ENCODE measurements around the gene PPP1R12C. TPM values are rescaled to one million over a fixed set of nuclear protein-coding genes. Genes with fewer than 3 reads are reported as not detected.

PPP1R12C gene
- total RNA-seq, 3 donors from 2014 or later = 68.3 to 148 (median 91.7) TPM

GRCh38 chr19:55085923-55086715 lies 31.3 kb downstream of the PPP1R12C start:
- peak overlapping the region; percentile 34 to 67 (median 45) for H3K4me3 ChIP-seq
- no peak for DNase-seq (ENCODE audit: low spot score in 2 of 2)
- H3K9me3 ChIP-seq = no peaks in the 10 kb centered on the region
- intact Hi-C loops (cut with DNase I; ENCODE audit: low total_unique reads) = no loop called here
- H3K36me3 ChIP-seq = peaks cover 1% of the 10 kb centered on the region
- H3K27me3 ChIP-seq = peaks cover 4 to 17% of the 10 kb centered on the region in 2 donors
- no peak overlapping the region for H3K27ac ChIP-seq
- TF ChIP-seq, protein P1, sequence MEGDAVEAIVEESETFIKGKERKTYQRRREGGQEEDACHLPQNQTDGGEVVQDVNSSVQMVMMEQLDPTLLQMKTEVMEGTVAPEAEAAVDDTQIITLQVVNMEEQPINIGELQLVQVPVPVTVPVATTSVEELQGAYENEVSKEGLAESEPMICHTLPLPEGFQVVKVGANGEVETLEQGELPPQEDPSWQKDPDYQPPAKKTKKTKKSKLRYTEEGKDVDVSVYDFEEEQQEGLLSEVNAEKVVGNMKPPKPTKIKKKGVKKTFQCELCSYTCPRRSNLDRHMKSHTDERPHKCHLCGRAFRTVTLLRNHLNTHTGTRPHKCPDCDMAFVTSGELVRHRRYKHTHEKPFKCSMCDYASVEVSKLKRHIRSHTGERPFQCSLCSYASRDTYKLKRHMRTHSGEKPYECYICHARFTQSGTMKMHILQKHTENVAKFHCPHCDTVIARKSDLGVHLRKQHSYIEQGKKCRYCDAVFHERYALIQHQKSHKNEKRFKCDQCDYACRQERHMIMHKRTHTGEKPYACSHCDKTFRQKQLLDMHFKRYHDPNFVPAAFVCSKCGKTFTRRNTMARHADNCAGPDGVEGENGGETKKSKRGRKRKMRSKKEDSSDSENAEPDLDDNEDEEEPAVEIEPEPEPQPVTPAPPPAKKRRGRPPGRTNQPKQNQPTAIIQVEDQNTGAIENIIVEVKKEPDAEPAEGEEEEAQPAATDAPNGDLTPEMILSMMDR (IDR thresholded peaks at IDR 0.05) = no peak
- TF ChIP-seq POLR2AphosphoS5 (IDR thresholded peaks at IDR 0.05) = no peak
- no peak for TF ChIP-seq POLR2A (IDR thresholded peaks at IDR 0.05)
- peaks cover 0 to 6% of the 10 kb centered on the region in 2 donors for H3K4me1 ChIP-seq

DNA sequence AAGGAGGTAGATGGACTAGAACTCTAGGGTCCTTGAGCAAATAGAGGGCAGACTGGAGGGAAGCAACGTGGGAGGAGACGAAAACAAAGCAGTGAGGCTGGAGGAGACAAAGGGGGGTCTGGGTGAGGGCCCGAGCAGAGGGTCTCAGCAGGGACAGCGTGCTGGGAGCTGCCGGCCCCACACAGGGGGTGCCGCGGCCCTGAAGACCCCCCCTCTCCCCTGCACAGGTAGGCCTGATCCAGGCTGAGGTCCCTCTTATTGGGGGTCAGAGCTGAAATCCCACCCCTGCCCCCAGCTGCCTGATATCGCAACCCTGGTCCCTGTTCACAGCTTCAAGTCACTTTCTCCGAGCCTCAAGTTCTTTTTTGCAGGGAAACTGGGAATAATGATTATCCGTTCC lies 33.0 kb downstream of the PPP1R12C start:
- Histone ChIP-seq H3K27me3 (peaks cover 4 to 17% of the 10 kb centered on the region in 2 donors), H3K27ac (no peak overlapping the region), H3K36me3 (no peaks in the 10 kb centered on the region), H3K4me1 (peaks cover 0 to 6% of the 10 kb centered on the region in 2 donors), H3K4me3 (no peak overlapping the region), H3K9me3 (no peaks in the 10 kb centered on the region)
- intact Hi-C loops (cut with DNase I; ENCODE audit: low total_unique reads) = no loop called here
- no peak for DNase-seq (ENCODE audit: low spot score in 2 of 2)
- TF ChIP-seq POLR2A (IDR thresholded peaks at IDR 0.05) (no peak), POLR2AphosphoS5 (IDR thresholded peaks at IDR 0.05) (no peak)
- TF ChIP-seq, protein P1 (IDR thresholded peaks at IDR 0.05) = no peak

GRCh38 chr19:55083004-55083850 lies 34.2 kb downstream of the PPP1R12C start:
- Histone ChIP-seq H3K27me3 (peaks cover 4 to 17% of the 10 kb centered on the region in 2 donors), H3K27ac (no peak overlapping the region), H3K4me3 (no peak overlapping the region), H3K9me3 (no peaks in the 10 kb centered on the region), H3K4me1 (peaks cover 0 to 6% of the 10 kb centered on the region in 2 donors), H3K36me3 (no peaks in the 10 kb centered on the region)
- intact Hi-C loops (cut with DNase I; ENCODE audit: low total_unique reads) = no loop called here
- DNase-seq (ENCODE audit: low spot score in 2 of 2) = no peak
- TF ChIP-seq POLR2A (IDR thresholded peaks at IDR 0.05) = no peak
- TF ChIP-seq POLR2AphosphoS5 (IDR thresholded peaks at IDR 0.05) = no peak

GRCh38 chr19:55082020-55082851 lies 35.2 kb downstream of the PPP1R12C start:
- DNase-seq (ENCODE audit: low spot score in 2 of 2) = no peak
- peak overlapping the region in 2 of 3 donors; percentile 59 to 77 for H3K4me3 ChIP-seq
- intact Hi-C loops (cut with DNase I; ENCODE audit: low total_unique reads) = no loop called here
- no peaks in the 10 kb centered on the region for H3K9me3 ChIP-seq
- peaks cover 0 to 6% of the 10 kb centered on the region in 2 donors for H3K4me1 ChIP-seq
- H3K36me3 ChIP-seq = no peaks in the 10 kb centered on the region
- no peak overlapping the region for H3K27ac ChIP-seq
- TF ChIP-seq POLR2AphosphoS5 (IDR thresholded peaks at IDR 0.05) (no peak), POLR2A (IDR thresholded peaks at IDR 0.05) (no peak)
- TF ChIP-seq, protein P1 (IDR thresholded peaks at IDR 0.05) = no peak
- H3K27me3 ChIP-seq = peaks cover 4 to 17% of the 10 kb centered on the region in 2 donors

- TF ChIP-seq POLR2A (IDR thresholded peaks at IDR 0.05) (no peak), POLR2AphosphoS5 (IDR thresholded peaks at IDR 0.05) (no peak)
- TF ChIP-seq, protein P1 (IDR thresholded peaks at IDR 0.05) = no peak
- intact Hi-C loops (cut with DNase I; ENCODE audit: low total_unique reads) = no loop called here
- Histone ChIP-seq H3K27ac (no peak overlapping the region), H3K27me3 (peaks cover 4 to 17% of the 10 kb centered on the region in 2 donors), H3K36me3 (no peaks in the 10 kb centered on the region), H3K4me1 (peaks cover 0 to 6% of the 10 kb centered on the region in 2 donors), H3K9me3 (no peaks in the 10 kb centered on the region), H3K4me3 (peak overlapping the region in 2 of 3 donors; percentile 59 to 77)
- DNase-seq (ENCODE audit: low spot score in 2 of 2) = no peak
Measured at GRCh38 chr19:55081770-55082019, 35.7 kb downstream of the PPP1R12C start.

All from breast epithelium (tissue), 4 donors.